Measurements from ENCODE around the gene RNU6-7. TPM values are rescaled to one million over a fixed set of nuclear protein-coding genes. Genes with fewer than 3 reads are reported as not detected.

Gene RNU6-7
- polyA plus RNA-seq, 1 donor = not detected

DNA sequence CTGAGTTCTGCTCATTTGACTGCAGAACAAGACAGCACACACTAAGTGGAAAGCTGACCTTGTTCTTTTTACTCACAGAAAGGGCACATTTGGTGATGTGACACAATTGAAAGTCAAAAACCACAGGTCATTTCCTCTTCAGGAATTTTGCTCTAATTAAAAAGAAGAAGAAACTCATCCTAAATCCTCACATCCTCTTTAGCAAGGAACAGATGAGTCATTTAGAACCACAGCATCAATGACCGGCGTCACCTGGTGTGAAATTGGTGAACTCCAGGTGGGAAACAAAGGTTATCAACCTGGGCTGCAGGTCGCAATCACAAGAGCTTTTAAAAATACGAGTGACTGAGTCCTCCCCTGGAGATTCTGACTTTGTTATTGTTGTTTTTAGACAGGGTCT is 4.1 kb downstream of the RNU6-7 start:
- no peak for DNase-seq

DNA sequence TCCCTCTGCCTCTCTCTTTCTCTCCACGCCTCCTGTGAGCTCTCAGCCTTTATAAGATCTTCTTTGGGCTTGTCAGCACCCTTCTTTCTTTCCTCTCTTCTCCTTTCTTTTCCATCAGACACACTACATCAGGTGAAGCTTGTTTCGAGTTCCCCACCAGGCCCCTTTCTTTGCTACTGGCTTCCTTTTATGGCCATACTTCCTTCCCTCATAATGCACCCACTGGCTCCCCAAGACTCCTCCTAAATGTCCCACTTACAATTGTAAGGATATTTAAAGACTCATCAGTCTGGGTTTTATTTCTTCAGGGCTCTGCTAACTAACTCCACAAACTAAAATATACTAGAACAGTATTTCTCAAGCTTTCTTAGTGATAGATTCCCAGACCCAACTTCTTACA is 4.7 kb downstream of the RNU6-7 start:
- no peak for DNase-seq

DNA sequence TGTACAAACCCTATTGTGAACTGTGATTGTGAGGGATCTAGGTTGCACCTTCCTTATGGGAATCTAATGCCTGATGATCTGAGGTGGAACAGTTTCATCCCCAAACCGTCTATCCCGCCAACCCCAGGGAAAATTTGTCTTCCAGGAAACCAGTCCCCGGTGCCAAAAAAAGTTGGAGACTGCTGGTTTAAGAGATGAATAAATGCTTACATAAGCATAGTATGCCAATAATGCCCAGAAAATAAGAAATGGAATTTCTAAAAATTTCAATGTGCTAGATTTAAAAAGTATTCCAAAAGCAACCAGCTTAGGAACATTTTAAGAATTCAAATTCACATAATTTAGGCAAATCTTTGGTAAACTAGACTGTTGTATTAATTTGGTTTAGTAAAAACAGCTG is 6.6 kb downstream of the RNU6-7 start:
- no peak for DNase-seq

DNA sequence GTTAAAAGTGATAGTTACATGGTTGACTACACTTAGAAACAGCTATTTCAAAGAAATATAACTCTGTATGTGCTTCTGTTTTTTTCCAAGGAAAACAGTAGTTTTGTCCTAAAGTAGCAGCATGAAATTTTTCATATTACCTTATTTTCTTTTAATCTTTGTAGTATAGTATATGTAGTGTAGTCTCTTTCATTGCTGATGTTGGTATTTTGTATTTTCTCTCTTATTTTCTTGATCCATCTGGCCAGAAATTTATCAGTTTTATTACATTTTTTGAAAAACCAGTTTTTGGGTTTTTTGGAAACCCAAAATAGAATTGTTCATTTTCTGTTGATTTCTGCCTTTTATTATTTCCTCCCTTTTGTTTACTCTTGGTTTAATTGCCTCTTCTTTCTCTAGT is 7.6 kb downstream of the RNU6-7 start:
- DNase-seq = no peak

DNA sequence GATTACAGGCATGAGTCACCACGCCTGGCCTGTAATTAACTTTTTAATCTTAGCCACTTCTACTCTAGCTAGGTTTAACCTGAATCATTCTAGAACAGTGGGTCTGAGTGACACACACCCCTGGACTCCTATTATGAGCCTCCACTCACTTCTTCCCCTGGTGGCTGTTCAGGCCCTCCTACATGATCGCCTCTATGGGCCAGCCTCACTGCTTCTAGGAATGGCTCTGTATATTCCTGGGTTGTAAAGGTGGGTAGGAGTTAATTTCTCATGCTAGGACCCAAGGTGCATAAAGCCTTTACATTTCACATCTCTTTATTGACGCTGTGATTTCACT is 9.2 kb downstream of the RNU6-7 start:
- DNase-seq = no peak

DNA sequence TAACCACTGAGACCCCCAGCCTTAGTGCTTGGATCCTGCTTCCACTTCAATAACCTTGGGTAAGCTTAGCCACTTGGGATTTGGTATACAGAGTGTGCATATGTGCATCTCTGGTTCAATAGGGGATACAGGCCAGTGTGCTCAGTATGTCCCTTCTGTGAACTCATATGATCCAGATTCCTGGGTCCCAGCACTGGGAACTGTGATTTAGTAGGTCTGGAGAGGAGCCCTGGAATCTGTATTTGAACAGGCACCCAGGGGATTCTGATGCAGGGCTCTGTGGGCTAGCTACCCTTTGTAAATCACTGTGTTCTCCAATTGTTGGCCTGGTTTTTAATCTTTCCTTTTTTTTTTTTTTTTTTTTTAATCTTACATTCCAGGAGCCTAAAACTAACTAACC is 11.0 kb downstream of the RNU6-7 start:
- no peak for DNase-seq

DNA sequence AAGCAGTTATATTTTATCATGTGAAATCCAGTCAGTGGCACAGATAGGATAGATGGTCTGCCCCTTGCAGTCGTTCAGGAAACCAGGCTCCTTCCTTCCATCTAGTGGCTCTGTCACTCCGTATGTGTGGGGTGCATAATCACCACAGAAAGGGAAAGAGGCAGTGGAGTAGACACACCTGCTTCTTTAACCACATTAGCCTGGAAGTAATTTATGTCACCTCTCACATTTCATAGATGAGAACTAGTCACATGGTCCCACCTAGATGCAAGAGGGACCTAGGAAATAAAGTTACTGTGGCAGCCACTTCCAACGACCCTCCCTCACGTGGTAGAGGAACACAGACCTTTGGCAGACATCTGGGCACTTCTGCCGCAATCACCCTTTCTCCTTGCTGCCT is 15.5 kb downstream of the RNU6-7 start:
- no peak for DNase-seq

DNA sequence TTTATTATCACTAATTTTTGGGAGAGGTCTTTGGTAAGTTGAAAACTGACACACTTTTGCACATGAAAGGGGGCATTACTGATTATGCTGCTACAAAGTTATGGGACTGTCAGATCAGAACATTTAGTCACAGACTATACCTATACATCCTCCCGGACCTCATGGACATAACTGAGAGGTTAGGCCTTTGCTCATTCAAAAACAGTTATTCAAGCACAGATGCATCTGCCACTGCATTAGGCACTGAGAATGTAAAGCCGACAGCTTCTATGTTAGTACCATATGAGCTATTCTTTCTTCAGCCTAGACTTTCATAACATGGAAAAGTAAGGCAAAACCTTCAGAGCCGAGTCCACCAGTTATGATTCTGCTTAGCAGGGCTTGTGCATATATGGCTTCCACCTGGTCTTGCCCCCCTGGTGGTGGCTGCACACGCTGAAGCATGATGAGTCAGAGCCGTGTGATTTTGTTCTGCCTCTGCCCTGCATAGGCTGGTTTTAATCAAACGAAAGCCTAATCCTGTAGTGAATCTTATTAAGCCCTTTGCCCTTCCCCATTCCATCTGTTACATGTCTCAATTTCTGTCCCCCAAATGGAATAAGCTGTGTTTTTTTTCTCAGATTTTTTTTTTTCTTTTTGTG is 23.0 kb downstream of the RNU6-7 start:
- DNase-seq = no peak

DNA sequence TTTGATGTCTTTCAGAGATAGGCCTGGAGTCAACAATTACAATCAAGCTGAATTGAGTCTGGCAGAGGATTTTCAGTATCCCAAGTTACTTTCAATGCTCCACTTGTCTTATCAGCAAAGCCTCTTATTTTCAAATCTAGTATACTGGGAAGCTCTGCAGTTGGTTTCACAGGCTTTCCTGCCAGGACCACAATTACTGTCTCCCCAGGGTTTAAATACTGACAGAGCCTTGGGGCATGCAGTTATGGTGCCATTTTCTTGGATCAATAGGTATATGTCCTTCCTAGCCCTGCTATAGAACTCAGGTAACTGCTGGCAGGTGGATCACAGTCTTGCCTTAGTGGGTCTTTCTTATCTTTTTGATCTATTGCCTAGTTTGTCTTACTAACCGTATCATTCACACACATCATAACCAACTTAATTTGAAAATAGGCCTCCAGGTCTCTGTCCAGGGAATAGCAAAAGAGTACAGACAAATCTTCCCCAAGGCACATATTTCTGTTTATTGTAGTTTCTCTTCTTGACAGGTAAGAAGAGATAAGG is 23.6 kb downstream of the RNU6-7 start:
- DNase-seq = no peak

DNA sequence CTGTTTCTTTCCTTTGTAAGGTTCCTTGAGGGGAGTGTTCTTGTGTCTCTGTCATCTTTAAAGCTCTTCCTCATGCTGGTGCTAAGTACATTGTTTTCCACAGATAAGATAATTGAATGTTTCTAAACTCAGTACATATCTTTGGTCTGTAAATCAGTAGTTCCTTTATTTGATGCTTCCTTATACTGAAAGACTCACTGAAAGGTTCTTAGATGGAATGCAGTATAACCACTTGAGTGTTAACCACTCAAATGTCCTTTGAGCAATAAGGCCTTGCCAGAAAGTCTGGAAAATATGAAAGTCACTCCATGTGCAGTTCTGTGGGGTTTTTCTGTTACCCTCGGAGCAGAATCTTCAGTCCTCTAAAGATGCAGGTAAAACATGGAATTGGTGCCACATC is 24.2 kb downstream of the RNU6-7 start:
- DNase-seq = no peak

DNA sequence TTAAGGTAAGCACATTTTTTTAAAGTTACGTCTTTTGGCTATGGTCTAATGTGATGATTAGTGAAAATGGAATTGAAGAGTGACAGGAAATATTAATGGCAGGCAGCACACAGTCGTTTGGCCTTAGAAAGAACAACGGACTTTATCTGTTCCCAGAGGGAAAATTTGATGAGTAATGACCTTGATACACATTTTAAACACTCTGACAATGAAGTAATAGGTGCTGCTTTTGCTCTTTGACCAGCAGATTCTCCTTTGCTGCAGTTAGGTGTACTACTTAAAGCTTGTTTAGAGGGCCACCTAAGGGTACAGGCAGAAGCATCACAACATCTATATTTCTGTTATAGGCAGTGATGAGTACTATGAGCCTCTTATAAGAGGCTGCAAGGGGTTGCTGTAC is 28.3 kb downstream of the RNU6-7 start:
- DNase-seq = no peak

DNA sequence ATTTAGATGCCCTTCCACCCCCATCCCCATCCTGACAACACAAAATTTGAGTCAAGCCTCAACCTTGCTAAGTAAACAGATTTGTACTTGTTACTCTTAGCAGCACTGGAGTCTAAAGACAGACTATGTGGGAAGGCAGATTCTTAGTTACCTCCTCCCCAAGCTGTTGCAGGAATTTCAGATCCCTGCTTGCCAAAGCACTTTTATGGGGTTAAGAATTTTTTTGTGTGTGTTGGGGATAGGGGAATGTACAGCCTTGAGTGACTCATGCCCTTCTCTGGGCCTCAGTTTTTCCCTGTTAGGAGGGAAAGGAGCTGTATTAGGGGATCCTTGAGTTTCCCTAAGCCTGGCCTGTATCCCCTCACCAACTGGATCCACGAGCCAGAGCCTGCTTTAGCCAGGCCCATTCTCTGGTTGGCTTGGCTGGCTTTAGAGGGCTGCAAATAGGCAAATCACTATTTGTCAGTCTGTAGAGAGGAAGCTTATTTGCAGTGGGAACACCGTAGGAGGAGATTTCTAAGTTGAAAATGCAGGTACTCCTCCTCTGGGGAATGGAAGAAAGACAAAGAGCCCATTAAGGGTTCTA is 28.9 kb downstream of the RNU6-7 start:
- no peak for DNase-seq

DNA sequence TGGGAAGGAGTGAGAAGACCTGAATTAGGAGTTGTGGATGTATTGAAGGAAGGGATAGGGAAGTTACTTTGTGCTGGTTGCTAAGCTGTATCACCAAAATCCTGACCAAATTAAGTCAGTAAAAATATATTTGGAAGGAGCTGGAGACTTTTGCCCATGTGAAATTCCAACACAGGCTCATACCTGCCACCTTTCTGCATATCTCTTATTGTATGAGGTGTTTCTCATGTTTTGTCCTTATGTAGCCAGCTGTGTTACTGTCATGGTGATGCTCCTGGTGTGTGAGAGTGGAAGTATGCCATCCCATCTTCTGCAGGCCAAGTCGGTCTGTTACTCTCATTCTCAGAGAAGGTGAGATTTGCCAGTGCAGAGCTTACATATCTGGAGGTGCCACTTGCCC is 30.6 kb downstream of the RNU6-7 start:
- DNase-seq = no peak

DNA sequence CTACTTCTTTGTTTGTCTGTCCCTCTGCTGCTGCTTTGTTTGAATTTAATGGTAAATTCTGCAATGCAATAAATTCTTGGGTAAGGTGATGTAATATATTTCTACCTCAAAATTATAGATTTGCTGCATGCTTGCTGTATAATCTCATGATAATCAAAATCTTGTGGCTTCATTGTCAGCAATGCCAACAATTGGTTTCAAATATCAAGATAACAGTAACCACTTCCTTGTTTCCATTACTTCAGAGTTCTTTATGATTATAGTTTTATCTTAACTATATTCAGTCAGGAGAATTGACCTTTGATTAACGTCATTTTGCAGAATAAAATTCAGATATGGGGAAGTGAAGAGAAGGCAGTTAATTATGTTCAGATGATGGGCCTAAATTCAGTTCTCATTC is 31.4 kb downstream of the RNU6-7 start:
- no peak for DNase-seq

DNA sequence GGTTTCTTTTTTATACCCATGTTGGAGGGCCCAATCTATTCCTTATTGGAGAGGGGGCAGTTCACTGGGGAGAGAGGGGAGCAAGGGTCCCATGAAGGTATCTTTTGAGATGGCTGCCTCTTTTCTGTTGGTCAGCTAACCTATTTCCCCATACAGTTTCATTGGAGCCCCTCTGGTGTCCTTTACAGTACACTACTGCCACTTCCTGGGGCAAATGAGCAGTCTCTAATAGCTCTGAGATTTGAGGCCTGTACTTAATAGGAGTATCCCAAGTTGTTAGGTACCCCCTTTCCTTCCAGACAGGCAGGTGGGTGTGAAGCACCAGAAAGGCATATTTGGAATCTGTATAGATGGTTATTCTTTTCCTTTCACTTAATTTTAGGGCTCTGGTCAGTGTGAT is 42.6 kb downstream of the RNU6-7 start:
- DNase-seq = no peak

DNA sequence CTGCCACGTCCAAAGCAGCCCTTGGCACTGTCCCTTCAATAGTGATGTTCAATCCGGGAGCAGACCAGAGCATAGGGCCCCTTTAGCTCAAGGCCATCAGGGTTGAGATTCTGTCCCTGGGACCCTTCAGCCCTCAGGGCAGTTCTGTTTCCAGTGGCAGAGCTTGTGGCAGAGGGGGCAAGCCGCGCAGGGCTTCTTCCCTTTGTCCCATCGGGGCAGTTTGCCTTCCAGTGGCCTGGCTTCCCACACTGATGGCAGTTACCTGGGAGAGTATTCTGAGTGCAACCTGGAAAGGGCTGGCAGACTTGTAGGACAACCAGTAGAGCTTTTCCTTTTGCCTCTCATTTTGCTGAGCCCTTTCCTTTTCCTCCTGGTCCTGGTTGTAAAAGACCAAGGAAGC is 44.9 kb downstream of the RNU6-7 start:
- DNase-seq = no peak

DNA sequence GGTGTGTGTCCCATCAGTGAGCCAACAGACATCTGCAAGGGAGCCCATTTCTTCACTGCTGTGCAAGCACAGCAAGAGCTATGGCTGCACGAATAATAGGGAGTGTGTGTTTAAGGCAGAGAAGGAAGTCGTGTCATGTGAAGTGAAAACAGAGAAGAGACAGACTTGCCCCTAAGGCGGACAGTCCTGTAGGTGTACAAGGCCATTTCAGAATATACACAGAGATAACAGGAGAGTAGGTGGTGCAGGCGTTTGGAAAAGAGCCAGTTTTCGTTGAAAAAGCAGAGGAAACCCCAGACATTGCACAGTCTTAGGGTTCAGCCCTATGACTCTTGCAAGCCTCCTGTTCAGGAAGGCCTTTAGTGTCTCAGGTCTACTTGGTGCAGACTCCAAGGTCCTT is 47.5 kb downstream of the RNU6-7 start:
- DNase-seq = no peak

DNA sequence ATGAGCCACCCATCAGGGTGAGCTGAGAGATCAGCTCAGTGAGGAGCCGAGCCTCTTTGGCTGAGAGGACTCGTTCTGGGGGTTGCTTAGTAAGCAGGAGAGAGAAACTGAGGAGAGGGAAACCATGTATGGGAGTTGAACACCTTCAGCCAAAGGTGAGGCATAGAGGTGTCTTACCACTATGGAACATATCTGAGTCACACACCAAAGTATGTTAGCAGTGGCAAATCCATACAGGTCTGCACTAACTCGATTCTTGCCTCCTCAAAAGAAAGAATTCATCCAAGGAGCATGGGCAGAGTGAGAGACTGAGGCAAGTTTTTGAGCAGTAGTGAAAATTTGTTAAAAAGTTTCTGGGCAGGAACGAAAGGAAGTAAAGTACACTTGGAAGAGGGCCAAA is 47.9 kb downstream of the RNU6-7 start:
- DNase-seq = no peak

DNA sequence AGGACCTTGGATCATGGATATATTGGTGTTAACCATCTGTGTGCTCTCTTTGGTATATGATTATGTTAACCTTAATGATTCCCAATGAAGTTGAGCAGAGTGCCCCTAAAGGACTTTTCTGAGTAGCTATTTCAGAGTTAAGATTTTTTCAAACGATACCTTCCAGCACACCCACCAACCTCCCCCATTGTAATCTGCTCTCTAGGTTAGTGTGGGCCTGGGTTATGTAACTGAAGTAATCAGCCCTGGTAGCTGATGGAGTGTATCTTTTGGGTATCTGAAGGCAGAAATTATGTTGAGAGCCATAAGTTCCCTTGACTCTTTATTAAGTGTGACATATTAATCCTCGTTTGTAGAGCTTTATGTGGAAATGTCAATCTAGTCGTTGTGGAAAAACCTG is 48.8 kb downstream of the RNU6-7 start:
- DNase-seq = no peak

DNA sequence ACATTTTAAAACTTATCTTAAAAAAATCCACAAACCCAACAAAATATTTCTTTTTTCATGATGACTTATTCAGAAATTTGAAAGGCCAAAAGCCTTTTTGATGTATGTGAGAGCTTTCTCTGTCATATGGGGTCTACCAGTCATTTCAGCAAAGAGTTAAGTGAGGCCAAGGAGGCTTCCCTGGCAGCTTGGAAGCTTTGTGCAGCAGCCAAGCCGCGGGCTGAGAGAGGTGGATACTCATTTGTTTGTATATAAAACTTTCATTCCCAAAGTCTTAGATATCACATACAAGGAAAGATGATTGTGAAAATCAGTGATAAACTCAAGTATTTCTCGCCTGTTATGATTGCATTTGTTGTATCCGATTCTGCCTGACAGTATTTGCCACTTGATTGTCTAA is 49.7 kb downstream of the RNU6-7 start:
- DNase-seq = no peak
